HepG2 (cell line): ENCODE results near the gene ADAMTS17. TPM values are rescaled to one million over a fixed set of nuclear protein-coding genes. Genes with fewer than 3 reads are reported as not detected.

Experiments used
- ATAC-seq: fragments of 200-7000 bp; cut with Tn5 transposase; 3 replicates; pipeline ENCODE4 v1.9.1; 2020; ENCODE audit warnings: mild to moderate bottlenecking, moderate library complexity
- BruUV-seq: library from RNA; stranded (reverse); fragments of 400-500 nt; replicated peaks from 2 replicates; lab custom pipeline; 2021; lab: Mats Ljungman, UMichigan
- CTCF ChIA-PET: fragments of 300-600 bp; formaldehyde crosslinking; extraction: SDS; loops from one replicate; lab custom pipeline; 2021; ENCODE audit warnings: low total read pairs, inconsistent platforms, low intra/inter-chr PET ratio; lab: Yijun Ruan, JAX
- POLR2A ChIA-PET: fragments of 350-600 bp; sonication (Branson Sonifier 250); formaldehyde crosslinking; loops from one replicate; lab custom pipeline; 2020; ENCODE audit warnings: antibody characterized with exemption, inconsistent platforms; lab: Yijun Ruan, JAX
- DNase-seq: peaks from one replicate; pipeline ENCODE4 v3.0.0-alpha.2; 2015; ENCODE audit warnings: low spot score
- FAIRE-seq: peaks from 3 replicates; lab custom pipeline; 2011; peaks lifted over from hg19 to GRCh38; lab: Jason Lieb, UNC
- H2AFZ ChIP-seq: one replicate; pipeline ENCODE4 v1.6.1; 2011; ENCODE audit warnings: low read length, inconsistent platforms
- H3K27ac ChIP-seq: fragments of 300-600 bp; 3 replicates; pipeline ENCODE4 v1.8.0; 2011; ENCODE audit warnings: mixed run types, mild to moderate bottlenecking, mixed read lengths, low read length, inconsistent platforms; ENCODE audit not compliant: insufficient read depth; ENCODE audit errors: extremely low read length
- H3K27me3 ChIP-seq, 2 experiments: fragments of 200-600 bp in 1 of 2; 2 replicates in 1 of 2; 3 replicates in 1 of 2; pipeline versions ENCODE4 v1.6.0 to v1.8.0; 2011; ENCODE audit warnings: low read length in 2 of 2, mild to moderate bottlenecking in 2 of 2, moderate library complexity in 2 of 2, inconsistent platforms in 1 of 2; ENCODE audit not compliant: insufficient read depth in 2 of 2, control insufficient read depth in 1 of 2
- H3K36me3 ChIP-seq, 2 experiments: fragments of 200-600 bp in 1 of 2; replicated peaks in 1 of 2; 2 replicates in 1 of 2; 3 replicates in 1 of 2; pipeline versions ENCODE4 v1.5.1 to v1.8.0; 2011; ENCODE audit warnings: low read length in 2 of 2, inconsistent platforms in 1 of 2; ENCODE audit not compliant: insufficient read depth in 2 of 2, control insufficient read depth in 1 of 2
- H3K4me1 ChIP-seq: 2 replicates; pipeline ENCODE4 v1.5.1; 2012; ENCODE audit warnings: low read length, inconsistent platforms; ENCODE audit not compliant: insufficient read depth
- H3K4me2 ChIP-seq: 2 replicates; pipeline ENCODE4 v1.6.0; 2011; ENCODE audit warnings: low read depth, low read length, inconsistent platforms
- H3K4me3 ChIP-seq, 3 experiments: fragments of 200-600 bp in 1 of 3; sonication (generic), shearing (Covaris generic) in 1 of 3; replicated peaks in 1 of 3; 2 replicates each; pipeline ENCODE4 v1.5.1; 2011 to 2016; ENCODE audit warnings: low read length in 3 of 3, inconsistent platforms in 2 of 3, low read depth in 2 of 3, mild to moderate bottlenecking in 2 of 3, control low read depth in 1 of 3, mixed read lengths in 1 of 3; ENCODE audit not compliant: insufficient read depth in 1 of 3
- H3K79me2 ChIP-seq: one replicate; pipeline ENCODE4 v1.6.1; 2011; ENCODE audit warnings: low read length, inconsistent platforms; ENCODE audit not compliant: insufficient read depth
- H3K9ac ChIP-seq: 2 replicates; pipeline ENCODE4 v1.6.0; 2011; ENCODE audit warnings: mild to moderate bottlenecking, low read depth, low read length, inconsistent platforms; ENCODE audit not compliant: insufficient read depth
- H3K9me3 ChIP-seq: 2 replicates; pipeline ENCODE4 v1.5.1; 2012; ENCODE audit warnings: mild to moderate bottlenecking, low read length
- H4K20me1 ChIP-seq: 2 replicates; pipeline ENCODE4 v1.6.0; 2011; ENCODE audit warnings: inconsistent platforms, mild to moderate bottlenecking, low read length, moderate library complexity; ENCODE audit not compliant: insufficient read depth
- ATF4 ChIP-seq, 2 experiments: fragments of 450-650 bp in 1 of 2; sonication (generic) in 1 of 2; formaldehyde crosslinking; IDR thresholded peaks; 2 replicates each; pipeline versions ENCODE4 v1.5.0 to v1.8.0; 2020 to 2022; ENCODE audit warnings: mild to moderate bottlenecking in 1 of 2, missing genetic modification reagents in 1 of 2
- KLF9 ChIP-seq: IDR thresholded peaks from 2 replicates; pipeline ENCODE4 v1.6.1; 2016; ENCODE audit warnings: low read depth
- PHF21A ChIP-seq: sonication (generic); formaldehyde crosslinking; IDR thresholded peaks from 2 replicates; pipeline ENCODE4 v1.5.0; 2020; ENCODE audit warnings: mild to moderate bottlenecking, missing genetic modification reagents
- PHF5A ChIP-seq: IDR thresholded peaks from one replicate; pipeline ENCODE4 v1.6.1; 2018; ENCODE audit warnings: low read depth, missing genetic modification reagents; ENCODE audit not compliant: unreplicated experiment
- PTBP1 ChIP-seq: fragments of 200-400 bp; formaldehyde crosslinking; IDR thresholded peaks from 2 replicates; pipeline ENCODE4 v1.6.1; 2018; ENCODE audit warnings: low read length, low read depth; ENCODE audit not compliant: poor library complexity, severe bottlenecking
- RFXANK ChIP-seq: IDR thresholded peaks from 2 replicates; pipeline ENCODE4 v1.6.1; 2016
- SIX4 ChIP-seq: sonication (generic); formaldehyde crosslinking; IDR thresholded peaks from 2 replicates; pipeline ENCODE4 v1.4.0; 2020; ENCODE audit warnings: missing genetic modification reagents
- ZFP36L1 ChIP-seq: sonication (generic); formaldehyde crosslinking; IDR thresholded peaks from 2 replicates; pipeline ENCODE4 v1.8.0; 2022; ENCODE audit warnings: mild to moderate bottlenecking, missing genetic modification reagents, moderate library complexity
- ZNF383 ChIP-seq: sonication (generic); formaldehyde crosslinking; IDR thresholded peaks from 2 replicates; pipeline ENCODE4 v1.4.0; 2020; ENCODE audit warnings: missing genetic modification reagents, mild to moderate bottlenecking, borderline replicate concordance
- ZNF414 ChIP-seq: sonication (generic); formaldehyde crosslinking; IDR thresholded peaks from 2 replicates; pipeline ENCODE4 v1.5.0; 2020; ENCODE audit warnings: missing genetic modification reagents
- WGBS: methylation state at CpG from one replicate; pipeline ENCODE4 v1.1.6; 2017; ENCODE audit warnings: low lambda C conversion rate; 5-methylcytosine and 5-hydroxymethylcytosine counted together
- in situ Hi-C: cut with HindIII; loops from 2 replicates; pipeline ENCODE4 v1.10.0; 2017; ENCODE audit warnings: low pct_unique_long_range_greater_than_20kb; ENCODE audit not compliant: extremely low pct_ligation_motif_present
- intact Hi-C: fragments of 100-400 bp; cut with micrococcal nuclease; formaldehyde crosslinking; loops from one replicate; pipeline ENCODE4 v1.10.0; 2022; ENCODE audit not compliant: unreplicated experiment
- polyA plus RNA-seq, 8 experiments: library from polyadenylated mRNA; depleted of rRNA in 3 of 8; stranded (reverse) in 7 of 8; unstranded in 1 of 8; fragments of >200 nt; fragmentation: Illumina TruSeq in 4 of 8; extraction: Trizol in 4 of 8; gene quantifications; 2 replicates each; pipeline versions ENCODE4 v1.2.1 to v1.2.3, GENCODE V29; 2011 to 2016; ENCODE audit warnings: low read depth in 4 of 8, missing spikeins in 1 of 8, mixed read lengths in 1 of 8; ENCODE audit not compliant: insufficient read depth in 1 of 8
- total RNA-seq, 5 experiments: library from RNA; depleted of rRNA; stranded (reverse); fragments of >200 nt; fragmentation: Illumina TruSeq; extraction: Trizol; gene quantifications; 2 replicates each; pipeline ENCODE4 v1.2.3, GENCODE V29; 2016; ENCODE audit warnings: low read depth in 1 of 5
- TF ChIP-seq, protein P1 (sequence below): sonication (generic); formaldehyde crosslinking; IDR thresholded peaks from 2 replicates; pipeline ENCODE4 v1.4.0; 2020; ENCODE audit warnings: missing genetic modification reagents, mild to moderate bottlenecking, borderline replicate concordance

ADAMTS17 gene
- total and polyA plus RNA-seq, 2 of the 13 experiments (the other 11 are each of a cell fraction or from before 2014, with no cell fraction given) = 0.02 to 0.04 TPM

DNA sequence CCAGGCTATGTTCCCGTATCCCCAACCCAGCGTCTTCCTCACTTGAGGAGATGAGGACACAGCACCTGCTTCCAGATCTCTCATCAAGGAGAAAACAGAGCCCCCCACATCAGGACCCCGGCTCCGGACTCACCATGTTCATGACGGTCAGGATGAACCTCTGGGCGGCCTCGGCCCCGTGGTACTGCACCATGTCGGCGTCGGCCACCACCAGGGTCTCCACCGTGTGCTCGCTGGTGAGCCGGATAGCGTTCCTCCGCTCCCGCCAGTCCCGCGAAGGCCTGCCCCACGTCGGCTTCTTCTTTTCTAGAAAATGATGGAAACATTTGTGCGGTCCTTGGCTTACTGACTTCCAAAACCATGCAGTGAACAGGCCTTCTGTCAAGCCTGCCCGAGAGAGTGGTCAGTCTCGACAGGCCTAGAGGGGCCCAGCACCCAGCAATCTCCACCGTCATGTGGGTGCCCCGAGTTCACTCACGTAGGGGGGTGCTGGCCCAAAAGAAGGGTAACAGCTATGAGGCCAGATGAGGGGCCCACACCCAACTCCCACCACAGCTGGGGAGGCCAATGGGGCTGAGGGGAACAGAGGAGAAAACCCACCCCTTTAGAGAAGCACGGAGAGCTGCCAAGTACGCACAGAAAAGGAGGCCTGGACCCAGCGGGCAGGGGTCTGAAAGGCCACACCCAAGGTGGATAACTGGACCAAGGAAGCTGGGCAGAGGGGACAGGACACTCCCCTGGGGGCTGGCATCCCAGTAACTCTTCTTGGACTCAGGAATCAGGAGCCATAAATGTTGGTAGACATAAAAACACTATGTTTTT lies 60.5 kb downstream of the ADAMTS17 start:
- FAIRE-seq = no peak
- Histone ChIP-seq H3K79me2 (no peaks in the 10 kb centered on the region), H3K9me3 (no peaks in the 10 kb centered on the region), H3K4me2 (no peak overlapping the region), H3K27me3 (no peaks in the 10 kb centered on the region), H3K36me3 (no peaks in the 10 kb centered on the region), H3K4me1 (no peaks in the 10 kb centered on the region), H3K9ac (no peak overlapping the region), H2AFZ (no peak overlapping the region)
- DNase-seq = no peak
- WGBS = 71% methylated on average over 30 of the region's 30 CpGs
- CTCF ChIA-PET = no interaction called here
- intact Hi-C loops = no loop called here
- TF ChIP-seq ZFP36L1 = no peak
- no peak for TF ChIP-seq ZNF414 (CRISPR knock-in tag)
- TF ChIP-seq, all 625 proteins: peak for 0
- no TSS peak for BruUV-seq
- POLR2A ChIA-PET = no interaction called here
- Histone ChIP-seq H4K20me1 (no peaks in the 10 kb centered on the region), H3K27ac (no peak overlapping the region), H3K4me3 (no peak overlapping the region)
- no peak for ATAC-seq
- in situ Hi-C loops = no loop called here

GRCh38 chr15:100279849-100280248 lies 61.9 kb downstream of the ADAMTS17 start:
- 47% methylated on average over 2 of the region's 2 CpGs for WGBS
- DNase-seq (no peak), FAIRE-seq (no peak), ATAC-seq (no peak)
- CTCF ChIA-PET = no interaction called here
- no peaks in the 10 kb centered on the region for H3K9me3 ChIP-seq
- H3K27me3 ChIP-seq = no peaks in the 10 kb centered on the region
- no peak overlapping the region for H3K4me3 ChIP-seq
- no peaks in the 10 kb centered on the region for H3K4me1 ChIP-seq
- no peak overlapping the region for H3K27ac ChIP-seq
- in situ Hi-C loops = no loop called here
- H4K20me1 ChIP-seq = no peaks in the 10 kb centered on the region
- no peak overlapping the region for H3K4me2 ChIP-seq
- POLR2A ChIA-PET = no interaction called here
- BruUV-seq = no TSS peak
- H3K79me2 ChIP-seq = no peaks in the 10 kb centered on the region
- intact Hi-C loops = no loop called here
- H3K36me3 ChIP-seq = no peaks in the 10 kb centered on the region
- no peak overlapping the region for H3K9ac ChIP-seq
- no peak overlapping the region for H2AFZ ChIP-seq
- no peak for TF ChIP-seq ZNF383
- no peak for TF ChIP-seq PTBP1
- no peak for TF ChIP-seq SIX4
- no peak for TF ChIP-seq RFXANK
- TF ChIP-seq, protein P1, sequence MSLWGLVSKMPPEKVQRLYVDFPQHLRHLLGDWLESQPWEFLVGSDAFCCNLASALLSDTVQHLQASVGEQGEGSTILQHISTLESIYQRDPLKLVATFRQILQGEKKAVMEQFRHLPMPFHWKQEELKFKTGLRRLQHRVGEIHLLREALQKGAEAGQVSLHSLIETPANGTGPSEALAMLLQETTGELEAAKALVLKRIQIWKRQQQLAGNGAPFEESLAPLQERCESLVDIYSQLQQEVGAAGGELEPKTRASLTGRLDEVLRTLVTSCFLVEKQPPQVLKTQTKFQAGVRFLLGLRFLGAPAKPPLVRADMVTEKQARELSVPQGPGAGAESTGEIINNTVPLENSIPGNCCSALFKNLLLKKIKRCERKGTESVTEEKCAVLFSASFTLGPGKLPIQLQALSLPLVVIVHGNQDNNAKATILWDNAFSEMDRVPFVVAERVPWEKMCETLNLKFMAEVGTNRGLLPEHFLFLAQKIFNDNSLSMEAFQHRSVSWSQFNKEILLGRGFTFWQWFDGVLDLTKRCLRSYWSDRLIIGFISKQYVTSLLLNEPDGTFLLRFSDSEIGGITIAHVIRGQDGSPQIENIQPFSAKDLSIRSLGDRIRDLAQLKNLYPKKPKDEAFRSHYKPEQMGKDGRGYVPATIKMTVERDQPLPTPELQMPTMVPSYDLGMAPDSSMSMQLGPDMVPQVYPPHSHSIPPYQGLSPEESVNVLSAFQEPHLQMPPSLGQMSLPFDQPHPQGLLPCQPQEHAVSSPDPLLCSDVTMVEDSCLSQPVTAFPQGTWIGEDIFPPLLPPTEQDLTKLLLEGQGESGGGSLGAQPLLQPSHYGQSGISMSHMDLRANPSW (CRISPR knock-in tag) = no peak
- no peak for TF ChIP-seq ATF4 (CRISPR knock-in tag; IDR thresholded peaks at IDR 0.05)
- TF ChIP-seq PHF21A = no peak
- TF ChIP-seq KLF9 (CRISPR knock-in tag) = no peak
- TF ChIP-seq PHF5A = no peak
